ENCODE measurements around the gene TSPAN1.
A peak's percentile ranks its signal among the peaks of the same experiment; 100 is the strongest.
"Not testable (repeated sequence)": the region's sequence is repeated elsewhere in the genome, so short reads cannot be mapped to it uniquely, and the experiment has no call there.

TSPAN1 gene

DNA sequence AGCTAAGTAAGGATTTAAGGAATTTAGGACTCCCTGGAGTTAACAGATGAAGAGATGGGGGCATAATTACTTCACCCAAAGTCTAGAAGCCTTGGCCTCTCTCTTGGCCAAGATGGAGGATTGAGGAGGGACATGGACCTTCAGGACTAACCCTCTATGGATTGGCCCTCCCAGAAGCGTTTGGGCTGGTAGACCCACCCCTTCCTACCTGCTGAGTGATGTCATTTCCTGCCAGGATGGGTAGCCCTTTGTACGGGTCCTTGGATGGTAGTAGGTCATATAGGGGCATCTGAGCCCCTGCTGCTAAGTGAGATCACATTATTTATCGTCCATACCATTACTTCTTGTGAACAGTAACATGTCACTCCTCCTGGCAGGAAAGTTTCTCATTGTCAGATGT, 45.9 kb downstream of the TSPAN1 start:
- FAIRE-seq: no peak

DNA sequence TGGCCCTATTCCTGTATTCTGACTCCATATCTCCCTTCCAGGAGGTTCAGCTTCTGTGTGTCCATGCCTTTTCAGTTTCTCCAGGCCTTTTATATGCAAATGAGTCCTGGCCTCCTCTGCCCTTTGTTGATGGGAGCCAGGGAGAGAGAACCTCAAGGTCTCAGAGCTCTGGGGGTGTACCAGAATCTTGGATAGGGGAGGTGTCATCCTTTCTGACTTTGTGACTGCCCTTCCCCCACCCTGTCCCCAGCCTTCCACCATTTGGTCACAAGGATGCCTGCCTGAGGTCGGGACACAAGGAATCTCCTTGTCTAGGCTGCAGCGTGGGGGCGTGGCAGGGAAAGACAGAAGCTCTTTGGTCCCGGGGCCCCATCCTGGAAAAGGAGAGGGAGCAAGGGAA, 46.9 kb downstream of the TSPAN1 start:
- FAIRE-seq: no peak

DNA sequence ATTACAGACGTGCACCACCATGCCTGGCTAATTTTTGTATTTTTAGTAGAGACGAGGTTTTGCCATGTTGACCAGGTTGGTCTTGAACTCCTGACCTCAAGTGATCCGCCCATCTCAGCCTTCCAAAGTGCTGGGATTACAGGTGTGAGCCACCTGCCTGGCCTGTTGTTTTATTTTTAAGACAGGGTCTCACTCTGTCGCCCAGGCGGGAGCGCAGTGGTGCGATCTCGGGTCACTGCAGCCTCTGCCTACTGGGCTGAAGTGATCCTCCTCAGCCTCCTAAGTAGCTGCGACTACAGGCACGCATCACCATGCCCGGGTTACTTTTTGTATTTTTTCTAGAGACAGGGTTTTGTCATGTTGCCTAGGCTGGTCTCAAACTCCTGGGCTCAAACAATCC, 48.2 kb downstream of the TSPAN1 start:
- not testable (repeated sequence) for FAIRE-seq

DNA sequence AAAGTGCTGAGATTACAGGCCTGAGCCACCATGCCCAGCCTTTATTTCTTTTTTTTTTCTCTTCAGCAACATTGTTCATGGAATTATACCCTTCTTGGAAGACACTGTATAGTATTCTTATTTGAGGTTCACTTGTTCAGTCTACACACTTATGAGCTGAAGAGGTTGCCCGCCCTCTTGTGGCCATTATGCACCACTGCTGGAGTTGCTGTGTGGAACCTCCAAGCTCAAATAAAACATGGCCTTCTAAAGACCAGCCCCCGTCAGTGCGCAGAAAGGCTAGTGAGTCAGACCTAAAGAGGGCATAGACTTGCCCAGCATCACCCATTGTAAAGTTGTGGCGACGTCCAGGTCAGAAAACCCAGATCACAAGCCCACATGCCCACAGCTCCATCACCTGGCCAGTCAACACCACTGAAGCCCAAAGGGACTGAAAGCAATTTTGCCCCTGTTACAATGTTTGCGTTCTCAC, 48.6 kb downstream of the TSPAN1 start:
- peak; percentile 95 for FAIRE-seq

DNA sequence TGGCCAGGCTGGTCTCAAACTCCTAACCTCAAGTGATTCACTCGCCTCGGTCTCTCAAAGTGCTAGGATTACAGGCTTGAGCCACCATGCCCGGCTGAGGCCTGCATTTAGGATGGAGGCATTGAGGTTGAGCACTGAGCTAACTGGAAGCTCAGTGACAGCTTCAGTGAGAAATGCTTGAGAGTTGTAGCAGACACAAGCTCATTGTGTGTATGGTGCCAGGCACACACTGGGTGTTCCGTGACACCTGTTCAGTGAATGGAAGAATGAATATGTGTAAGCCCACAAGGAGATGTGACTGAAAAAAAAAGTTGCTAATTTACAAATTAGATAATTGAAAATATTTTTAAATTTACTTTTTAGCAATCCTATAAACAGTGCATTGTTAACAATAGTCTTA, 50.1 kb downstream of the TSPAN1 start:
- FAIRE-seq: no peak

DNA sequence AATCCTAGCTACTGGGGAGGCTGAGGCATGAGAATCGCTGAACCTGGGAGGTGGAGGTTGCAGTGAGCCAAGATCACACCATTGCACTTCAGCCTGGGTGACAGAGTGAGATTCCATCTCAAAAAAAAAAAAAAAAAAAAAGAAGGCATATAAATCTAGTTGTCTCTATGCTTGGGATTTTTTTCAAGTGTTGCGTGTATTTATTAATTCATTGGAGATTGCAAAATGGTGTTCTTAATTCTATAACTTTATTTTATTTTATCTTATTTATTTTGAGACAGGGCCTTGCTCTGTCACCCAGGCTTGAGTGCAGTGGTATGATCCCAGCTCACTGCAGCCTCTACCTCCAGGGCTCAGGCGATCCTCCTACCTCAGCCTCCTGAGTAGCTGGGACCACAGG, 56.3 kb downstream of the TSPAN1 start:
- FAIRE-seq: not testable (repeated sequence)

Measured in G401.6 (cell line).